RPMI7951 (cell line): Measurements from ENCODE around the gene C2orf81. TPM values are rescaled to one million over a fixed set of nuclear protein-coding genes. Genes with fewer than 3 reads are reported as not detected.
"Not testable (repeated sequence)": the region's sequence is repeated elsewhere in the genome, so short reads cannot be mapped to it uniquely, and the experiment has no call there.

Experiments
- DNase-seq: peaks from one replicate; pipeline ENCODE4 v3.0.0-alpha.2; 2012; ENCODE audit warnings: low read depth
- total RNA-seq: library from RNA; depleted of rRNA; stranded (reverse); fragments of >200 nt; shearing (Covaris generic); gene quantifications from 2 replicates; pipeline ENCODE4 v1.2.3, GENCODE V29; 2014; rRNA removed

Gene C2orf81
- 1.2 and 1.3 TPM in 2 replicates for total RNA-seq

DNA sequence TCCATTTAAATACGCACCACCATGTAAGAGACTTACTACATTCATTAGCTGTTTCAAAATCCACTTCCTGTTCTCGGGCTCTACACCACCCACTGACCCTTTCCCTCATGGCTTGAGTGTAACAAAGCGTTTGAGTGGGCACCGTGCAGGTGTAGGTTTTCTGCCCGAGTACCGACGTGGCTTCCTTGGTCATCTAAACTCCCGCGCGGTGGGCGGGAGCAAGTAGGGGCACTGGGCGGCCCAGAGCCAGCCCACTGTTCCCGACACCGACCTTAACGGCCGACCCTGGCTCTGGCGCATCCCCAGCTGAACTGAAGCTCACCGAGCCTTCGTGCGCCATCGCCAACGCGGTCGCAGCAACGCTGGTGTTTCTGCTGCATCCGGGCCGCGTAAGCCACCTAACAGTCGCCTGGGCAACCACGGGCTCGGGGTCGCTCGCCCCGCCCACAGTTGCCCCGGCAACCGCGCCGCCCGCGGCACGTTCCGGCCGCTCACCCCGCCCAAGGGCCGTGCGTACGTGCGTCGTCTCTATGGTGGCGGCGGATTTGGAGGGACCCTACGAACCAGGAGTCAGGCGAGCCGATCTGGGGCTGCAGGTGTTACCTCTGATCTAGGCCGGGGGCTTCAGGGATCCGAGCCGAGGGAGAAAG is at the start of gene C2orf81, which contains the start of gene WDR54:
TSS of gene C2orf81 (minus strand) at position 399 of the 650 bp plus-strand sequence. CDS start at position 340, 59 bp downstream.
TSS of gene WDR54 (plus strand) at position 510 of the 650 bp plus-strand sequence. CDS start 424 bp downstream, outside the sequence.
- DNase-seq, result peak; percentile 92

DNA sequence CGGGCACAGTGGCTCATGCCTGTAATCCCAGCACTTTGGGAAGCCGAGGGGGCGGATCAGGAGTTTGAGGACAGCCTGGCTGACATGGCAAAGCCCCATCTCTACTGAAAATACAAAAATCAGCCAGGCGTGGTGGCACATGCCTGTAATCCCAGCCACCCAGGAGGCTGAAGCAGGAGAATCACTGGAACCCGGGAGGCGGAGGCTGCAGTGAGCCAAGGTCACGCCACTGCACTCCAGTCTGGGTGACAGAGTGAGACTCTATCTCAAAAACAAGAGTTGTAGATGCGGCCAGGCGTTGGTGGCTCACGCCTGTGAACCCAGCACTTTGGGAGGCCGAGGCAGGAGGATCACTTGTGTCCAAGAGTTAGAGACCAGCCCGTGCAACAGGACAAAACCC is 49.3 kb upstream of the C2orf81 start:
- not testable (repeated sequence) for DNase-seq

DNA sequence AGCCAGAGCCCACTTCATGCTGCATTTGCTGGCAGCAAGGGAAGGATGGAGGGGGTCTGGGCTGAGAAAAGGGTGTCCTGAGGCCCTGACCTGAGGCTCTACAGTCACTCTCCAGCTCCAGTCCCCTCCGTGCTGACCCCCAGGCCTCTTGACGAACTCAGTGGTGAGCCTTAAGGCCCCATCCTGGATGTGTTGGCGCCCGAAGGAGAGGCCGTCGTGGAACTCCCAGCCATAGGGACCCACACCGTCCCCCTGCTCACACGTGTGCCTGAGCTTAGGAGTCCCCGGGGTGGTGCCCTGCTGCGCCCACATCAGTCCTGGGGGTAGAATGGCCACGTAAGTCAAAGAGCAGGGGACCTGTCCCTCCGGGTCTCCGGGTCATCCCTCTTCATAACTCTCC is 43.0 kb upstream of the C2orf81 start:
- DNase-seq, result no peak

DNA sequence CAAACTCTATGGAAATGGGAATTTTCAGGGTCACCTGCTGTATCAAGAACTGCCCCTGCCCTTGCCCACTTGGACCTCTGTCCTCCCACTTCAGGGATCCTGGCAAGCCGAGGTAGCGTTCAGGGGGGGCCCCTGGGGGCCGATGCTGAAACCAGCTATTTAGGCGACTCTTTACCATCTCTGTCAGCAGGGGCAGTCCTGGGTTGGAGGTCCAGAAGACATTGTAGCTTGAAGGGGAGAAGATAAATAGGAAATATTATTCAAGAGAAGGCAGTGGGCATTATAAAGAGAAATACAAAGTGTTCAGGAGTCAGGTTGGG is 41.3 kb upstream of the C2orf81 start:
- no peak for DNase-seq

DNA sequence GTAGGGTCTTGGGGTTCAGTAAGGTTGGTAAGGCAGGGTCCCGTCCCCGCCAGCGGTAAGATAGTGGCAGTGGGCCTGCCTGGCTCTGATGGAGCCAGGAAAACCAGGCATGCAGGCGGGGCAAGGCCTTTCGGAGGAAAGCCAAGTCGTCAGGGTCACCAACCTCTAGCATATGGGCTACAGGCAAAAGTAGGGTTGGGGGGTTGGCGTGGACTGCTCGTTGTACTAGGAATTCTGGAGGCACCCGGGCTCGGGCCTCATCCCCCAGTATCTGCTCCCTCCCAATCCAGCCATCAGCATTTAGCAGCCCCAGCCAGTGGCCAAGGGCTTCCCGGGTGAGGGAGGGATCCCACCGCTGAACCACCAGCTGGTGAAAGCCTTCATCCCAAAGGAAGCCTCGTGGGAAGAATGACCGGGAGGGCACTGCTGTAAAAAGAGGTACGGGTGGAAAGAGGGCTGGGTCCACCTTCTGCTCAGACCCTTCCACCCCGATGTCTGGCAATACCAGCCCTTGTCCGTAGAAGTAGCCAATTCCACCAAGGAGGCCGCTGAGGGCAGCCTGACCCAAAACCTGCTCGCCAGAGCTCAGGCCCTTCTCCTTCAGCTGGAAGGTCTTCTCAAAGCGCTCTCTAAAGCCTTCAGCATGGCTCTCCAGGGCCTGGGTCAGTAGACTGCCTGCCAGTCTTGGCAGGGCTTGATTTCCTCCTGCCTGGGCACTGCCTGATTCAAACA is 40.8 kb upstream of the C2orf81 start:
- no peak for DNase-seq

DNA sequence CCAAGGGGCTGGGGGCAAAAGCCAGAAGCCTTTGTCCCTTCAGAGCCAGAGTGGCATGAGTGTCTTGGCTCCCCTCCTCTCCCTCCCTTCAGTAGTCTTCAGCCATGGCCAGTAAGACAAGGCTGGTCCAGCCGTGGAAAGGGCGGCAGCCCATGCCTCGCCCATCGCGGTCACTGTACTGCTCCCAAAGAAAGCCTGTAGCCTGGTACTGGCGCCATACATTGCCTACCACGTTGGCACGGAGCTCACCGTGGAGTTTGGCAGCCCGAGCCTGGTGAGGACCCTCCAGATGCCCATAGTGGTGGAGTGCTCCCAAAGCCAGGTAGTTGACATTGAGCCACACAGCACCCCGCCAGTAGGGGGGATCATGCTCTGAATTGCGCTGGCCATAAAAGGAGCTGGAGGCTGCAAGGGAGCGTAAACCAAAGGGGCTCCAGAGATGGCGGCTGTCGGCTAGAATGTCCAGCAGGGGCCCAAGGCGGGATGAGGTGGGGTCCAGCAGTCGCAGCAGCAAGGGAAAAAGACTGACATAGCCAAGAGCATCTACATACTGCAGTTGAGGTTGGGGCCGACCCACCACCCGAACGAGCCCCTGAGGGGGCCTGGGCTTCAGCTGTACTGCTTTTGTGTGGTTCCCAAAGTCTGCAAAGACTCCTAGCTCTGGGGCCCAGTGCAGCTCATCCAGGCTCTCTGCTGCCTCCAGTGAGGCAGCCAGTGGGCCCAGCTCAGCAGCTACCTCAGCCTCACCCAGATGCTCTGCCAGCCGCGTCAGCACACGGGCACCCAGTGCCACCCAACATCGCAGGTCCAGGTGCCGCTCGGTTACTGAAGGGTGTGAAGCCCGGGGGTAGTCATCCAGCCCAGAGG is 40.0 kb upstream of the C2orf81 start:
- no peak for DNase-seq

DNA sequence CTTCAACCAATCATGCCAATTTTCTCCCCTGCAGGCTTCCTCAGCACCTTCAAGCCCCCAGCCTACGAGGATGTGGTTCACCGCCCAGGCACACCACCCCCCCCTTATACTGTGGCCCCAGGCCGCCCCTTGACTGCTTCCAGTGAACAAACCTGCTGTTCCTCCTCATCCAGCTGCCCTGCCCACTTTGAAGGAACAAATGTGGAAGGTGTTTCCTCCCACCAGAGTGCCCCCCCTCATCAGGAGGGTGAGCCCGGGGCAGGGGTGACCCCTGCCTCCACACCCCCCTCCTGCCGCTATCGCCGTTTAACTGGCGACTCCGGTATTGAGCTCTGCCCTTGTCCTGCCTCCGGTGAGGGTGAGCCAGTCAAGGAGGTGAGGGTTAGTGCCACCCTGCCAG is 38.8 kb upstream of the C2orf81 start:
- not testable (repeated sequence) for DNase-seq

DNA sequence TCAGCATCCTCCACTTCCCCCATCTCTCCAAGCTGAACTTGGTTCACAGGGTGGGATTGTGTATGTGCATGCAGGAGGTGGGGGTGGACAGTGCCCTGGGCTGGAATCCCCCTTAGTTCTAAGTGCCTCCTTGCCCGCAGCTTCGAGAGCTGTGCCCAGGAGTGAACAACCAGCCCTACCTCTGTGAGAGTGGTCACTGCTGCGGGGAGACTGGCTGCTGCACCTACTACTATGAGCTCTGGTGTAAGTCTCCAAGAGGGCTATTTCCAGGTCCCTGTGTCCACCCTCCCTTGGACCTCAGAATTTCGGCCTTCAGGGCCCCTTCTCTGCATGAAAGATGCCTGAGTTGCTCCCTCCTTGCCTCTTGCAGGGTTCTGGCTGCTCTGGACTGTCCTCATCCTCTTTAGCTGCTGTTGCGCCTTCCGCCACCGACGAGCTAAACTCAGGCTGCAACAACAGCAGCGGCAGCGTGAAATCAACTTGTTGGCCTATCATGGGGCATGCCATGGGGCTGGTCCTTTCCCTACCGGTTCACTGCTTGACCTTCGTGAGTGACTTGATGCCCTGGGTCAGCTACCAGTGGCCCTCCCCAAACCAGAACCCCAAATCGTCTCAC is 38.2 kb upstream of the C2orf81 start:
- DNase-seq, result not testable (repeated sequence)

DNA sequence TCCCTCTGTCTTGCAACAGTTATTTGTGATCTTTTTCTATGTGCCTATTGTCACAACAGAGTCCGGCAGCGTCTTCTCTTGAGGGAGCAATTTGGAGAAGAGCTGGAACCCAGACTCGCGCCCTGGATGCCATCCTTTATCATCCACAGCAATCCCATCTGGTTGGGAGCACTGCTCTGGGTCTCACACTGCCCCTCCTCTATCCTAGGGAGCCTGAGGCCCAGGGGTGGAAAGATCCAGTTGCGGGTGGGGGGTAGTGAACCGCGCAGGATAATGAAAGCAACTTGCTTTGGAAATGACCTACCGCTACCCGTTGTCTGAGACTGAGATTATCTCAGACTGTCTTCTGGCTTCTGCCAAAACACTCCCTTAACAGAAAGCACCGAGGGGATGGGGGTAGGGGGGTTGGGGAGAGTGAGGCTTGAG is 37.5 kb upstream of the C2orf81 start:
- DNase-seq, result no peak

DNA sequence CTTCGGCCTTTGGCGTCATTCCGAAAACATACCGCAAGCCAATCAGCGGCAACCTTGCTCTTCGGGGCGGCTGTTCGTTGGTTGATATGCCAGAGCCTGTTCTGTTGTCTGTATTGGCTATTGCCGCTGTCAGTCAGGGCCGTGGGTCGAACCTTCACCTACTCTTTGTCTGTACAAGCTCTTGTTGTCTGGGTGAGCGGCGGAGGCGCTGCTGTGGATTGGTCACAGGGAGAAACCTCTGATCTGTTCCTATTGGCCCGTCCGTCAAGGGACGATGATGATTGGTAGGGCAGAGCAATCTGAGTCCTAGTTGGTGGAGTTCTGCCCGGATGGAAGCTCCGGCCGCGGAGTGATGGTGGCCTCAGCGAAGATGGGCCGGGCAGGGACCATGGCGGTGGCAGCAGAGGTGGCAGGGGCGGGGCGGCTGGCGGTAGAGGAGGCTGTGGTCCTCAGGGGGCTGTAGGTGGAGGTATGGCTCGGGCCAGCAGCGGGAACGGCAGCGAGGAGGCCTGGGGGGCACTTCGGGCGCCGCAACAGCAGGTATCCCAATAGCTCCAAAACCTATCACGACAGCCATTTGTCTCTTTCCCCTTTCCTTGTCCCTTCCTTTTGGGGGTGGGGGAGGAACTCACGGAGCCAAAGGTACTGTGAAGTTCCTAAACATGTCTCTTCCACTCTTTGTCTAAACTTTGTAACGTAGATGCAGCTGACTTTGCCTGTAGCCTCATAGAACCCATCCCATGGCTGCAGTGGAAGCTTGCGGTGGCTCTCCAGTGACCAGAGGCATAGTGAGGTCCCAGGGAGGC is 36.9 kb upstream of the C2orf81 start, which contains the start of gene WBP1:
TSS of gene WBP1 (plus strand) at position 307 of the 806 bp plus-strand sequence. CDS start at position 472, 165 bp downstream.
- peak; percentile 100 for DNase-seq

DNA sequence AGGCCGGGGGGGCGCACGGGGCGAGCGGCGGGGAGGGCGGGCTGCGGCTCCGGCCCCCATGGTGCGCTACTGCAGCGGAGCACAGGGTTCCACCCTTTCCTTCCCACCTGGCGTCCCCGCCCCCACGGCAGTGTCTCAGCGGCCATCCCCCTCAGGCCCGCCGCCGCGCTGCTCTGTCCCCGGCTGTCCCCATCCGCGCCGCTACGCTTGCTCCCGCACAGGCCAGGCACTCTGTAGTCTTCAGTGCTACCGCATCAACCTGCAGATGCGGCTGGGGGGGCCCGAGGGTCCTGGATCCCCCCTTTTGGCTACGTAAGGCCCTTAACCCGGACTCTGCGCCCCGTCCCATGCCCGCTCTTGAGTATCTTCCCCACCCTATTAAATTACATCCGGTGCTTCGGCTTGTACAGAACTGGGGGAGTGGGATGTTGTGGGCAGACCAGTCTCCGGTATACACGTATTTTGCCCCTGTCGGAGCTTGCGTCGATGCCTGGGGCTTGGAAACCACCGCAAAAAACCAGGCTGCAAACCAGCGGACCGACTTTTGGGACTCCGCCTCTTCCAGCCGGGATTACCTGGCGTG is 36.2 kb upstream of the C2orf81 start:
- no peak for DNase-seq

DNA sequence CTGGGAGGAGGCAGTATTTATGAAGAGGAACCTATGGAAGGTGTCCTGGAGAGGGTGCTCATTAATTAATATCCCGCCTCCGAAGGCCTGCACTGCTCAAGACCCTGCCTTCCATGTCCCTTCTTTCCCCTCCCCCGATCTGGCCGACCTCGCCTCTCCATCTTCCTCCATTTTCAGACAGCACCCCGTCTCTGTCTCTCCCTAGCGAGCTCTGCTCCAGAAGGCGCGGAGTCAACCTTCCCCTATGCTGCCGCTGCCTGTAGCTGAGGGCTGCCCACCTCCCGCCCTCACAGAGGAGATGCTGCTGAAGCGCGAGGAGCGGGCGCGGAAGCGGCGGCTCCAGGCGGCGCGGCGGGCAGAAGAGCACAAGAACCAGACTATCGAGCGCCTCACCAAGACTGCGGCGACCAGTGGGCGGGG is 35.7 kb upstream of the C2orf81 start:
- DNase-seq, result peak; percentile 59

DNA sequence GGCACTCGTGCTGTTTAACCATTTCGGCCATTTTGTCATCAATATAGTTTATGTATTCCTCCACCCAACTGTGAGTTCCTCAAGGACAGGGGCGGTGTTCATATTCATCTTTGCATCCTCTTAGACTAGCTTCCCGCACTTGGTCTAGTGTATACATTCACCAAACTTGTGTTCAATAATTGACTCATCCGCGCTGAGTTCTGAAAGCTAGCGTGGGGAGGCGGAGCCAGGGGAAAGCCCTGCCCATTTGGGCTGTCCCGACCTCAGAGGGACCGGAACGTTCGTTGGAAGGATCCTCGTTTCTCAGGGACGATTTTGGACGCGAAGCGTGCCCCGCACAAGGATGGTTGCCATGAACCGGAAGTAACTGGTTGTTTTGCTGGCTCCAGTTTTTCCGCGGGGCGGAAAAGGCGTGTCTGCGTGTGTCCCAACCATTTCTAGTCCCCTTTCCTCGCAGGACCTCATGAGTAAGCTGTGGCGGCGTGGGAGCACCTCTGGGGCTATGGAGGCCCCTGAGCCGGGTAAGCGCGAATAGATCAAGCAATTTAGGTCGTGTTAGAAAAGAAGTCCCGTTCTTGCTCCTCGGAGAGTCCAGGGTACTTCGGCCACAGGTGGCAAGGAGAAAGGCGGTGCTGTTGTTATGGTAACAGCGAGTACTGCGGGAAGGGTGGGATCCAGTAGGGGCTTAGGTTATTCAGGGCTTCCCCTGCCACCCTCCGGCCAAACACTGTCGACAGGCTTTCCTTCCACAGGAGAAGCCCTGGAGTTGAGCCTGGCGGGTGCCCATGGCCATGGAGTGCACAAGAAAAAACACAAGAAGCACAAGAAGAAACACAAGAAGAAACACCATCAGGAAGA is 33.5 kb upstream of the C2orf81 start, which contains the start of gene INO80B:
TSS of gene INO80B (plus strand) at position 434 of the 858 bp plus-strand sequence. CDS start at position 464, 30 bp downstream.
- DNase-seq, result peak; percentile 98

DNA sequence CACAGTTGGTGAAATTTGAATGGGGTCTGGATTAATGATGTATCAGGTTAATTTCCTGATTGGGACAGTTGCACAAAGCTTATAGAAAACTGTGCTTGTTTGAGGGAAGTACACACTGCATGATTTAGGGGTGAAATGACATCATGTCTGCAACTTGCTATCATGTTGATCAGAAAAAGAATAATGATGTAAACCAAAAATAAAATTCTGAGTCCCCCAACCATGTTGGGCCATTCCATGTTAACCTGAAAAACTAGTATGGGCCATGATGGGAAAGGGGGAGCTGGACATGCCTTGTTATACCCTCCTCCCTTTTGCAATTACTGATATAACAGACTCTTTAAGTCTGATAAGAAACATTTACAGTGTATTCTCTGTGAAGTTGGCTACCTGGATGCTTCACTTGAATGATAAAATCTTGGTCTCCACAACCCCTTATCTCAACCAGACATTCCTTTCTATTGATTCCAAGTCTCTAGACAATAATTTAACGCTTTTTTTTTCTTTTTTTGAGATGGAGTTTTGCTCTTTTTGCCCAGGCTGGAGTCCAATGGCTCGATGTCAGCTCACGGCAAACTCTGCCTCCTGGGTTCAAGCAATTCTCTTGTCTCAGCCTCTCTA is 29.3 kb upstream of the C2orf81 start:
- DNase-seq, result no peak

DNA sequence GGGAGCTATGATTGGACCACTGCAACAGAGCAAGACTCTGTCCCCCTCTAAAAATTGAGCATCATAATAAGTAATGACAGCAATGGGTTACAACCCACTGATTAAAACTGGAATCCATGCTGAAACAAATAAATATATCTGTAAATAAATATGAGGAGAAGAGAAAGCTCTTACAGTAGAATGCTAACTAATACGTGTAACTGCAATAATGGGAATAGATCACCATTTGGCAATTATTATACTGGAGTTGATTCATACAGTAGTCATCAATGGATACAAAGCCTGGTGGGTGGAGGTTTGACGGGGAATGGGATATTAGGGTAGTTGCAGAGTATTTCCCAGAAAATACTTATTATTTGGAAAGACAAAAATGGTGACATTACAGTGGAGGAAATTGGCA is 27.4 kb upstream of the C2orf81 start:
- DNase-seq, result no peak

DNA sequence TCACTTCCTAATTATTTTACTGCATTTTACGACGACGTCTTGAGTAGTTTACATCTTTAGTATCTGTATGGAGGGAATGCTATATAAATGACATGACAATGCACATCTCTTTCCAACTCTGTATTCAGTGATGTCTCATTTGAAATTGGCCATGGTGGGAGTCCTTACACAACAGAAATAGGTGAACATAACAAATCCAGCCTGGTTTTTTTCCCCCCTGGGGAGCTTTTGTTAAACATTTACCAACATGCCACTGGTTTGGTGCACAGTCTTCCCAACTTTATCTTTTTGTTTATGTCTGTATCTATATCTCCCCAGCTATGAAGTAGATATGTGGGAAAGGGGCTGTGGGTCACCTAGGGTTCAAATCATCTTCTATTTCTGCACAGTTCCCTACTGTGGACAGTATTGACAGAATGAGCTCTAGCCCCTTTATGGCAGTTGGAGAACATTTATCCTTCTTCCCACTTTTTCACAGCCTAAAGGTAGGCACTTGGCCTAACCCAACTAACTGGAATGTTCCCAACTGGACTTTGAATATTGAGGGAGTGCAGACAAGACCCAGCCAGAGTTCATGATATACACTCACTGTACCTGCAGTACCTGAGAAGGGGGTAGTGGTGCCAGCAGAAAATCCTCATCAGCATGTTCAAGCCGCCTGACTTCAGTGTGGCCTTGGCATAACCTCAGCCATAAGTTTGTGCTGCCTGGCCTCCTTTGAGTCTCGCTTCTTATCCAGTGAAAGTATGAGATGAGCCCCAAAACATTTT is 26.0 kb upstream of the C2orf81 start:
- DNase-seq, result no peak

DNA sequence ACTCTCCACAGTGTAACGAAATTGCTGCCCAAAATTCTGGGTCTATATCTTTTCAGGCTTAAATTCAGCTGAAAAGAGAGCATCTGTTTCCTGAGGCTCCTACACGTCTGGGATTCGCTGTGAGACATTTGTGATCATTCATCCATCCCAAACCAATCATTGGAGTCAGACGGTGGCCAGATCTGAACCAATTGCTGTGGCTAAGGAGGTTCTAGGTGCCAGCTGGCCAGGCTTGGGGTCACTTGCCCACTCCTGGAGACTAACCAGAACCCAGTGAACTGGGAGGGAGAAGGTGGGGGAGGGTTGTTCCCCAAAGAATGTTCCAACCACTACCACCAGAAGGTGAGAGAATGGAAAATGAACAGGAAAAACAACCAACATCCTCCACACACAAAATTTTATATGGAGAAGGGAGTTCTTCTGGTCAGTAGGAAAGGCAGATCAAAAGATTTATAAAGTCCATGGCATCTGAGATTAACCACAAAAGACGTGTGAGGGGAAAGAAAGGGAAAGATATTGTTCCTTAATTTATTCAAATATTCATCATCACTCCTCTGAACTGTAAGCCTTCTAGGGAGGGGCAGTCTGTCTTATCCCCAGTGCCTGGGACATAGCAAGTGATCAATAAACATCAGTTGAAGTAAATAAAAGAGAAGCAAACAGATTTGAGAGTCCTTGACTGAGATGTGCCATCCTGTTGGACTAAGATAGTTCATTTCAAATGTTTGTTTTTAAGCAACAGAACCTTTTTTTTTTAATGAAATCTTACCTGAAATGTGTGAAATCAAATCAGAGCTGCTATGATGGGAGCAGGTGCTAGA is 23.3 kb upstream of the C2orf81 start:
- DNase-seq, result no peak
